Fibroblast of the aortic adventitia (primary cell): ENCODE results near the gene ATP2B3. TPM values are rescaled to one million over a fixed set of nuclear protein-coding genes. Genes with fewer than 3 reads are reported as not detected.

ENCODE experiments used
- DNase-seq: peaks from one replicate; pipeline ENCODE4 v3.0.0-alpha.2; 2010; ENCODE audit warnings: low read depth
- H3K4me3 ChIP-seq: 2 replicates; pipeline ENCODE4 v1.5.1; 2011; ENCODE audit warnings: low read depth, mild to moderate bottlenecking, control low read depth, low read length, moderate library complexity
- total RNA-seq: library from RNA; depleted of rRNA; stranded (reverse); fragments of >200 nt; gene quantifications from 2 replicates; pipeline ENCODE4 v1.2.3, GENCODE V29; 2012; ENCODE audit warnings: low replicate concordance
- TF ChIP-seq, protein P1 (sequence below): IDR thresholded peaks from 2 replicates; pipeline ENCODE4 v1.5.1; 2011; ENCODE audit warnings: mild to moderate bottlenecking, low read length, control low read depth, inconsistent platforms; ENCODE audit not compliant: insufficient read depth

ATP2B3 gene
- total RNA-seq, 1 donor, result not detected

- H3K4me3 ChIP-seq, result no peak overlapping the region
- TF ChIP-seq, protein P1, sequence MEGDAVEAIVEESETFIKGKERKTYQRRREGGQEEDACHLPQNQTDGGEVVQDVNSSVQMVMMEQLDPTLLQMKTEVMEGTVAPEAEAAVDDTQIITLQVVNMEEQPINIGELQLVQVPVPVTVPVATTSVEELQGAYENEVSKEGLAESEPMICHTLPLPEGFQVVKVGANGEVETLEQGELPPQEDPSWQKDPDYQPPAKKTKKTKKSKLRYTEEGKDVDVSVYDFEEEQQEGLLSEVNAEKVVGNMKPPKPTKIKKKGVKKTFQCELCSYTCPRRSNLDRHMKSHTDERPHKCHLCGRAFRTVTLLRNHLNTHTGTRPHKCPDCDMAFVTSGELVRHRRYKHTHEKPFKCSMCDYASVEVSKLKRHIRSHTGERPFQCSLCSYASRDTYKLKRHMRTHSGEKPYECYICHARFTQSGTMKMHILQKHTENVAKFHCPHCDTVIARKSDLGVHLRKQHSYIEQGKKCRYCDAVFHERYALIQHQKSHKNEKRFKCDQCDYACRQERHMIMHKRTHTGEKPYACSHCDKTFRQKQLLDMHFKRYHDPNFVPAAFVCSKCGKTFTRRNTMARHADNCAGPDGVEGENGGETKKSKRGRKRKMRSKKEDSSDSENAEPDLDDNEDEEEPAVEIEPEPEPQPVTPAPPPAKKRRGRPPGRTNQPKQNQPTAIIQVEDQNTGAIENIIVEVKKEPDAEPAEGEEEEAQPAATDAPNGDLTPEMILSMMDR, result no peak
- DNase-seq, result no peak
These were observed 105.3 kb downstream of the ATP2B3 start for GRCh38 chrX:153622661-153623309.

DNA sequence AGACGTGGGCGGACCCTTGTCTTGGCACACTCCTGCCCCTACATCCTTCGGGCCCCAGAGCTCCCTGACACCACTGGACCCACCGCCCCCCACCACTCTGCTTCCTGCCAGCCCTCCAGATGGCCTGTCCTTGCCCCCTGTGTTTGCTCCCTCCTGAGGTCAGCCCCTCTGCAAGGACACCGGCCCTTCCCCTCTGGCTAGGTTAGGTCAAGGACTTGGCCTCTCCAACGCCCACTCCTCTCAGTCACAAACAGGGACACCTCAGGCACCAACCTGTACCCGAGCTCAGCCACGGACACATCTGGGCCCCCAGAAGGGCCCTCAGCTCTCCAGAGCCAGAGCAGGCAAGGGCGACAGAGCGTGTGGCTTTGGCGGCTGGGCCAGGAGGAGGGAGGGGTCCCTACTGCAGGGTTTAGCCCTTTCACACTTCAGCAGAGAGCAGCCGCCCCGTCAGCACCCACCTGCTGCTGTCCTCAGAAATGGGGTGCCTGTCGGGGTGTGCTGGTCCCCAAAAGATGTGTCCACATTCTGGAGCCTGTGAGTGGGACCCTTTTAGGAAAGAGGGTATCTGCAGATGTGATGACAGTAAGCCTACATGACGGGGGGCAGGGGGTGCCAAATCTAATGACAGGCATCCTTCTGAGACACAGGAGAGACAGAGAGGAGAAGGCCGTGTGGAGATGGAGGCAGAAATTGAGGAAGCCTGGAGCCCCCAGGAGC lies 106.0 kb downstream of the ATP2B3 start:
- no peak overlapping the region for H3K4me3 ChIP-seq
- TF ChIP-seq, protein P1, result no peak
- DNase-seq, result no peak

DNA sequence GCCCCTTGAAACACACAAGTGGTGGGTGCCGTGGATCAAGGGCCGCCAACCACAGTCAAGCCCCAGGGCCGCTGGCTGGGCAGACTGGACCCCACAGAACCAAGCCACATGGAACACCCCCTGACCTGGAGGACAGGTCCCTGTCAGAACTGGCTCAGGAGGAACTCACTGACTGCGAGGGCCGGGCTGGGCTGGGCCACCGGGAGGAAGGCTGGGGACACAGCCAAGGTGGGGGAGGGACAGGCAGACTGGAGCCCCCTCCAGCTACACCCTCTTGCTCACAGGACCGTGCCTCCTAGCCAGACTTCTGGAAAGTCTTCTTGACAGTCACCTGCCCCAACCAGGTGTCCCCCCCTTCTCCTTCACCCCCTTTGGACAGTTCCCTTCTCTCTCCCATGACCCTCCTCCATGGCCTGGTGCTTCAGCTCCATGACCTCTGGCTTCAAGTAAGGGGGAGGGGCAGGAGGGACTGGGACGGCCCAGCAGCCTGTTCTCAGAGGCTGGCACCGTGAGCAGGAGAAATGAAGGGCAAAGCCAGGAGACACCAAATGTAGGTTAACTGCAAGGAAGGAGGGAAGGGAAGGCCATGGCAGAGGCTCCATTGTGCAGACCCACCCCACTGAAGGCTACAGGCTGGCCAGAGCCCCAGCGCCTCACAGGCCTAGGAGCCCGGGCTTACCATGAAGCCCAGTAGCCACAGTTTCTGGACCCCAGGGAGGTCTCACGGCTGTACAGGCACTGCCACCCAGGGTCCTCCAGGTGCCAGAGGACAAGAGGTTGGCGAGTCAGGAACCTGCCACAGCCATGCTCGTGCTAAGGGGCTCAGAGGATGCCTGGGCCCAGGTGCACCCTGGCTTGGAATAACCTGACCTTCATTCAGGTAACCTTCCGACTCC lies 107.0 kb downstream of the ATP2B3 start:
- no peak for DNase-seq
- TF ChIP-seq, protein P1, result no peak
- H3K4me3 ChIP-seq, result no peak overlapping the region

DNA sequence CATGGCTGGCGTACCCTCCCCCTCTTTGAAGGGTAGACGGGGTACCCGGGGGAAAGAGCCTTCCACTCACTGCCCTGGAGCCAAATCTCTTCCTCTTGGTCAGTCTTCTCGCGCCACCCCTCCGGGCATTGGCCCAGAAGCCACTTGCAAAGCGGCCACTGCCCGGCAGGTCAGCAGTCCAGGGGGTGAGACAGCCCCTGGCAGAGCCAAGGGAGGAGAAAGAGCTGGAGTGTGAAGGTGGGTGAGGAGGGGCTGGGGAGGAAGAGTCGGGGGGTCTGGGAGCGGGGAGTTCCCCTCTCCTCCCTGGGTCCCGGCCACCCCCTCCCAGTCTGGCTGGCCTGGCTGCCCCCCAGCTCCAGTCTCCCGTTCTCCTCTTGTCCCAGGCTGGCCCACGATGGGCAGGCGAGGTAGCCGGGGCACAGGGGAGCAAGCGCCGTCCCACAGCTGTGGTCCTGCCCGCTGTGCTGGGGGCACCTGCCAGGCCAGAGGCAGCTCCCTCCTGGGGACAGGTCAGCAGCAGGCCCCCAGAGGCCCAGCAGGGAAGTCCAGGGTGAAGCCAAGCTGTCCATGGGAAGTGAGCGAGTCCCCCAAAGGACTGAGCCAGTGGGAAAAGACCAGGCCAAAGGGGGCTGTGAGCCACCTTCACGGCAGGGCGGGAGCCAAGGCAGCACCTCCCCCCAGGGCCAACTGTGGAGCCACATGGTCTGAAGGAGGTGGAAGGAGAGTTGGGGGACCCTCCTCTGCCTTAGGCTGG lies 108.0 kb downstream of the ATP2B3 start:
- TF ChIP-seq, protein P1, result no peak
- DNase-seq, result no peak
- H3K4me3 ChIP-seq, result no peak overlapping the region

DNA sequence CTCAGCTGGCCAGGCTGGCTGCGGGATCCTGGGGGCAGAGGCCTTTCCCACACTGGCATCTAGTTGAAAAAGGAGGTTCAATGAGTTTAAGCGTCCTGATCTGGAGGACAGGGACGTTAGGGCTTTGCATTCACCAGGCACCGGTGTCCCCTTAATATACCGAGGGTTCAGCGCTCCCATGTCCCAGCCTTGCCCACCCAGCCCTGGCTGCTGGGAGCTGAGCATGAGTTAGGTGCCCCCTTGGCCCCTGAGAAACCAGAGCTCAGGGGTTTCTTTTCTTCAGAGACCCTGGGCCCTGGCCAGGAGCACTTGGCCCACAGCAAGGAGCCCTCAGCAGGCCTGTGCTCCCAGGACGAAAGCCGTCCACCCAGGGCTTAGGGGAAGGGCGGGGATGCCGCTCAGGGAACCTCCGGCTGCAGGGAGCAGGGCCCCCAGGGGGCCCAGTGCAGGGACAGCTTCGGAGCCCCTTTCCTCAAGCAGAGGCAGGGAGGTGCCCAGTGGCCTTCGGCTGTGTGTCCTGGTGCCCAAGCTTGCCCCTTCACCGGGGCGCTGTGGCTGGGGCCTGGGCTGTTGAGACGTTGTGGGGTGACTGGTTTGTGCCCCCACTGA lies 108.7 kb downstream of the ATP2B3 start:
- H3K4me3 ChIP-seq, result no peak overlapping the region
- no peak for DNase-seq
- TF ChIP-seq, protein P1, result no peak
